H1 (cell line): ENCODE measurements around the gene AFTPH. TPM values are rescaled to one million over a fixed set of nuclear protein-coding genes. Genes with fewer than 3 reads are reported as not detected.

Experiments
- CTCF ChIA-PET: fragments of 300-600 bp; sonication (Branson Sonifier 250); formaldehyde crosslinking; loops from one replicate; lab custom pipeline; 2021; ENCODE audit not compliant: partially characterized antibody; lab: Charles Lee
- POLR2A ChIA-PET: fragments of 300-600 bp; sonication (Branson Sonifier 250); formaldehyde crosslinking; loops from one replicate; lab custom pipeline; 2021; ENCODE audit warnings: inconsistent platforms; ENCODE audit not compliant: partially characterized antibody; lab: Charles Lee
- DNase-seq, 2 experiments: peaks; one replicate each; pipeline versions ENCODE4 v3.0.0 to v3.0.0-alpha.2; 2010 to 2022; ENCODE audit warnings: low spot score in 2 of 2, low read depth in 1 of 2, mixed read lengths in 1 of 2
- FAIRE-seq: peaks from 2 replicates; lab custom pipeline; 2011; peaks lifted over from hg19 to GRCh38; lab: Jason Lieb, UNC
- H2AFZ ChIP-seq: 2 replicates; pipeline ENCODE4 v1.8.1; 2012; ENCODE audit warnings: low read length, inconsistent platforms
- H2AK5ac ChIP-seq: 2 replicates; pipeline ENCODE4 v1.6.1; 2013; ENCODE audit warnings: low read depth, low read length
- H2BK120ac ChIP-seq: replicated peaks from 2 replicates; pipeline ENCODE3; 2013; ENCODE audit warnings: low read depth, low read length, inconsistent platforms
- H2BK12ac ChIP-seq: 2 replicates; pipeline ENCODE4 v1.6.1; 2013; ENCODE audit warnings: low read depth, low read length
- H2BK15ac ChIP-seq: 2 replicates; pipeline ENCODE4 v1.6.1; 2013; ENCODE audit warnings: low read length
- H2BK20ac ChIP-seq: 2 replicates; pipeline ENCODE4 v1.6.1; 2013; ENCODE audit warnings: low read length
- H2BK5ac ChIP-seq: 2 replicates; pipeline ENCODE4 v1.6.1; 2013; ENCODE audit warnings: low read depth, low read length
- H3K14ac ChIP-seq: 2 replicates; pipeline ENCODE4 v1.6.1; 2013; ENCODE audit warnings: inconsistent platforms; ENCODE audit not compliant: insufficient read length
- H3K18ac ChIP-seq: 2 replicates; pipeline ENCODE4 v1.6.1; 2013; ENCODE audit warnings: low read length; ENCODE audit errors: extremely low read depth
- H3K23ac ChIP-seq: 2 replicates; pipeline ENCODE4 v1.6.1; 2013; ENCODE audit warnings: inconsistent platforms; ENCODE audit not compliant: insufficient read length
- H3K23me2 ChIP-seq: 2 replicates; pipeline ENCODE4 v1.6.1; 2013; ENCODE audit warnings: low read depth, low read length
- H3K27ac ChIP-seq: 2 replicates; pipeline ENCODE4 v1.6.1; 2011; ENCODE audit warnings: low read depth, low read length, inconsistent platforms
- H3K27me3 ChIP-seq, 4 experiments: replicated peaks in 1 of 4; 1 replicate in 1 of 4; 2 replicates in 3 of 4; pipeline versions ENCODE4 v1.6.1 to v1.8.1; 2011 to 2013; ENCODE audit warnings: low read length in 3 of 4, mild to moderate bottlenecking in 3 of 4, inconsistent platforms in 2 of 4, mixed read lengths in 2 of 4, moderate library complexity in 1 of 4; ENCODE audit not compliant: control insufficient read depth in 3 of 4, insufficient read depth in 3 of 4; ENCODE audit errors: extremely low read depth in 1 of 4
- H3K36me3 ChIP-seq, 4 experiments: 2 replicates each; pipeline versions ENCODE4 v1.6.1 to v1.8.1; 2011 to 2013; ENCODE audit warnings: mild to moderate bottlenecking in 4 of 4, low read length in 3 of 4, moderate library complexity in 2 of 4, control low read depth in 1 of 4, inconsistent platforms in 1 of 4; ENCODE audit not compliant: insufficient read depth in 4 of 4, control insufficient read depth in 2 of 4
- H3K4ac ChIP-seq: replicated peaks from 2 replicates; pipeline ENCODE3; 2013; ENCODE audit warnings: low read length, low read depth, mixed read lengths, inconsistent platforms; ENCODE audit not compliant: insufficient read length
- H3K4me1 ChIP-seq, 4 experiments: replicated peaks in 1 of 4; 1 replicate in 1 of 4; 2 replicates in 3 of 4; pipeline versions ENCODE4 v1.6.1 to v1.8.1; 2011 to 2013; ENCODE audit warnings: low read length in 3 of 4, inconsistent platforms in 2 of 4, mixed read lengths in 1 of 4; ENCODE audit not compliant: insufficient read depth in 4 of 4, control insufficient read depth in 3 of 4
- H3K4me2 ChIP-seq, 2 experiments: 2 replicates each; pipeline versions ENCODE4 v1.6.1 to v1.8.1; 2011 to 2013; ENCODE audit warnings: low read depth in 2 of 2, low read length in 2 of 2, control low read depth in 1 of 2, inconsistent platforms in 1 of 2, mild to moderate bottlenecking in 1 of 2; ENCODE audit not compliant: insufficient read depth in 1 of 2
- H3K4me3 ChIP-seq, 4 experiments: fragments of 200-600, 300-600 bp in 1 of 4; sonication (generic), shearing (Covaris generic), sonication (Bioruptor Twin) in 1 of 4; 2 replicates each; pipeline versions ENCODE4 v1.5.1 to v1.8.1; 2011 to 2016; ENCODE audit warnings: low read length in 4 of 4, low read depth in 3 of 4, control low read depth in 2 of 4, inconsistent platforms in 2 of 4, mild to moderate bottlenecking in 2 of 4, mixed read lengths in 1 of 4, moderate library complexity in 1 of 4; ENCODE audit not compliant: insufficient read depth in 2 of 4; ENCODE audit errors: extremely low read depth in 1 of 4
- H3K56ac ChIP-seq: replicated peaks from 2 replicates; pipeline ENCODE3; 2013; ENCODE audit warnings: low read depth, mild to moderate bottlenecking, mixed read lengths, low read length, inconsistent platforms; ENCODE audit not compliant: insufficient read length
- H3K79me1 ChIP-seq: 2 replicates; pipeline ENCODE4 v1.6.1; 2013; ENCODE audit warnings: low read depth, low read length, control low read depth
- H3K79me2 ChIP-seq, 2 experiments: 2 replicates each; pipeline versions ENCODE4 v1.6.1 to v1.8.1; 2012 to 2013; ENCODE audit warnings: low read length in 2 of 2, mild to moderate bottlenecking in 2 of 2, inconsistent platforms in 1 of 2; ENCODE audit not compliant: insufficient read depth in 2 of 2, control insufficient read depth in 1 of 2
- H3K9ac ChIP-seq, 4 experiments: replicated peaks in 1 of 4; 1 replicate in 1 of 4; 2 replicates in 3 of 4; pipeline versions ENCODE4 v1.6.1 to v1.8.1; 2011 to 2013; ENCODE audit warnings: low read depth in 3 of 4, low read length in 3 of 4, control low read depth in 2 of 4, mild to moderate bottlenecking in 2 of 4, moderate library complexity in 2 of 4, inconsistent platforms in 1 of 4; ENCODE audit errors: extremely low read depth in 1 of 4
- H3K9me3 ChIP-seq, 2 experiments: 2 replicates each; pipeline versions ENCODE4 v1.6.1 to v1.8.1; 2012 to 2013; ENCODE audit warnings: mild to moderate bottlenecking in 2 of 2, moderate library complexity in 2 of 2, control low read depth in 1 of 2, inconsistent platforms in 1 of 2, low read depth in 1 of 2, low read length in 1 of 2, mixed read lengths in 1 of 2; ENCODE audit not compliant: insufficient read depth in 2 of 2
- H4K20me1 ChIP-seq, 2 experiments: replicated peaks in 1 of 2; 2 replicates each; pipeline versions ENCODE3 to v1.8.1; 2011 to 2013; ENCODE audit warnings: inconsistent platforms in 2 of 2, low read length in 2 of 2, mild to moderate bottlenecking in 1 of 2; ENCODE audit not compliant: insufficient read depth in 2 of 2, control insufficient read depth in 1 of 2
- H4K5ac ChIP-seq: 2 replicates; pipeline ENCODE4 v1.6.1; 2013; ENCODE audit warnings: low read length, low read depth, mixed read lengths, inconsistent platforms; ENCODE audit not compliant: insufficient read length
- H4K8ac ChIP-seq: 2 replicates; pipeline ENCODE4 v1.8.0; 2013; ENCODE audit warnings: mild to moderate bottlenecking, moderate library complexity, low read length, inconsistent platforms; ENCODE audit not compliant: insufficient read depth; ENCODE audit errors: extremely low read depth
- H4K91ac ChIP-seq: replicated peaks from 2 replicates; pipeline ENCODE3; 2013; ENCODE audit warnings: low read length, mixed read lengths, inconsistent platforms; ENCODE audit not compliant: insufficient read length
- CEBPB ChIP-seq: IDR thresholded peaks from 2 replicates; pipeline ENCODE4 v1.6.1; 2012; ENCODE audit warnings: low read depth, low read length
- CHD1 ChIP-seq: IDR thresholded peaks from 2 replicates; pipeline ENCODE4 v1.6.1; 2012; ENCODE audit warnings: low read depth, low read length, improper control_type of control experiment
- EGR1 ChIP-seq: IDR thresholded peaks from 2 replicates; pipeline ENCODE4 v1.6.1; 2011; ENCODE audit warnings: low read depth, low read length, borderline replicate concordance
- EZH2 ChIP-seq: fragments of 200-600 bp; sonication (generic); IDR thresholded peaks from 2 replicates; pipeline ENCODE4 v1.7.1; 2012; ENCODE audit warnings: low read depth, mild to moderate bottlenecking, moderate library complexity, low read length, inconsistent platforms; ENCODE audit not compliant: severe bottlenecking
- SP4 ChIP-seq: IDR thresholded peaks from 2 replicates; pipeline ENCODE4 v1.6.1; 2012; ENCODE audit warnings: low read length, inconsistent platforms
- TAF7 ChIP-seq: optimal IDR thresholded peaks from 2 replicates; pipeline ENCODE3; 2011; ENCODE audit warnings: low read depth, mild to moderate bottlenecking, inconsistent platforms, low read length, moderate library complexity, borderline replicate concordance
- WGBS, 2 experiments: shearing (Covaris generic) in 1 of 2; methylation state at CpG; one replicate each; pipeline versions ENCODE4 v1.1.6 to v1.1.7; 2013 to 2015; ENCODE audit warnings: low lambda C conversion rate in 2 of 2, mixed read lengths in 2 of 2, inconsistent platforms in 1 of 2, low coverage in 1 of 2, missing lambda C conversion rate in 1 of 2; ENCODE audit not compliant: insufficient replicate concordance in 2 of 2, insufficient coverage in 1 of 2, insufficient read length in 1 of 2; ENCODE audit errors: extremely low coverage in 1 of 2, missing lambda C conversion rate in 1 of 2; 5-methylcytosine and 5-hydroxymethylcytosine counted together
- polyA plus RNA-seq, 7 experiments: library from polyadenylated mRNA; depleted of rRNA in 3 of 7; stranded (reverse) in 5 of 7; unstranded in 2 of 7; fragments of >200 nt in 5 of 7; fragments of 200-250 nt in 2 of 7; gene quantifications; 1 replicate in 5 of 7; 2 replicates in 1 of 7; 4 replicates in 1 of 7; pipeline versions ENCODE4 v1.2.1 to v1.2.3, GENCODE V29; 2011 to 2013; ENCODE audit warnings: missing spikeins in 2 of 7, mixed read lengths in 2 of 7
- total RNA-seq: library from RNA; stranded (reverse); fragmentation: NEBNext Ultra II Directional; extraction: Animal tissue kit (Norgen Biotek cat#: 25700); gene quantifications from 2 replicates; pipeline ENCODE4 v1.2.1, GENCODE V29; 2021

The AFTPH gene
- total and polyA plus RNA-seq, 2 of the 8 experiments (the other 6 are each of a cell fraction or from before 2014, with no cell fraction given): 7.3 to 15.0 TPM

DNA sequence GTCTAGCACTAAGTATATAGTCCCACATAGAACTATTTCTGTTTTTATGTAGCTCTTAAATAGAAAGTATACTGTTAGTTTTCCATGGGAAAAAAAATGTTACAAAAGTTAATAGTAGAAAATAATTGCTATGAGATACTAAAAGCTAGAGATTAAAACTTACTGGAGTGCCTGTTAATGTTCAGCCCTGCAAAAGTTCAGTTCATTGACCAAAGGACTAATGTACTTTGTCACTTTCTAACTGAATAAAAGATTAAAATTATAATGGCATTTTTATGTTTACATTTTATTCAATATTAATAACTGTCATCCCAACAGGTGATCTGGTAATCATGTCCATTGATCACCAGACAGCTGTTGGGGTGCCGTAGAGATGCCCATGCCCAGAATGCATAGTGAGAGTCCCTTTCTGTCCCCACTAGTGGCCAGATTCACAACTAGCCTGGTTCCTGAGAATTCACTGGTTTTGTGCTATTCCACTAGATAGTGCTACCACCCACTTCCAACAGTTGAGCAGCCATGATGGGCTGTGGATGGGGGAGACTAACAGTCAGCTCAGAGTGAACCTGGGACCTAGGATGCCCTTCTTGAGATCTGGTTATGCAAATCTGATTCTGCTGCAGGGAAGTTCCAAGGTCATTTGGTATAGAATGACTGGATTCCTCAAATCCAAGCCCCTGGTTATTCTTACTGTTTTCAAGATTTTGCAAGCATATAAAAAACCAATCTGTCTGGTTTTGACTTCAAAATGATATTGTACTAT lies 57.8 kb downstream of the AFTPH start:
- Histone ChIP-seq H4K20me1 (peaks cover 0 to 1% of the 10 kb centered on the region in 2 experiments), H2BK12ac (no peak overlapping the region), H3K14ac (no peak overlapping the region), H3K23me2 (no peaks in the 10 kb centered on the region), H4K5ac (no peak overlapping the region), H3K56ac (no peak overlapping the region), H3K27ac (no peak overlapping the region), H3K4me2 (no peak overlapping the region), H2BK20ac (no peak overlapping the region), H2AK5ac (no peak overlapping the region), H2BK5ac (no peak overlapping the region), H2AFZ (no peak overlapping the region), H3K9me3 (no peaks in the 10 kb centered on the region), H3K36me3 (peaks cover 0 to 15% (median 2%) of the 10 kb centered on the region in 4 experiments; a peak in 2 of 8 replicates), H3K9ac (no peak overlapping the region), H3K18ac (no peak overlapping the region), H3K79me2 (no peaks in the 10 kb centered on the region), H4K8ac (no peak overlapping the region), H3K27me3 (no peaks in the 10 kb centered on the region), H4K91ac (no peak overlapping the region), H2BK15ac (no peak overlapping the region), H3K23ac (no peak overlapping the region), H3K79me1 (no peaks in the 10 kb centered on the region), H2BK120ac (no peak overlapping the region), H3K4ac (no peak overlapping the region), H3K4me3 (no peak overlapping the region), H3K4me1 (peaks cover 0 to 3% (median 0%) of the 10 kb centered on the region in 4 experiments; a peak in 1 of 7 replicates)
- DNase-seq (no peak), FAIRE-seq (no peak)
- WGBS, 2 experiments: 55% methylated on average over 1 of the region's 1 CpG; no CpG with 5 or more reads in 1 of the 2 experiments
- ChIA-PET POLR2A (interaction anchor here (0.7 to 1.6 kb wide), 3 partner anchors 12 to 71 kb away, joined by 3 to 4 read pairs (median 3); partner anchors contain the start of gene SERTAD2), CTCF (interaction anchor here (0.8 to 3.3 kb wide), 11 partner anchors 10 to 532 kb away, joined by 3 to 13 read pairs (median 3); no protein-coding TSS in a partner anchor)
- TF ChIP-seq TAF7: no peak
- no peak for TF ChIP-seq EGR1
- no peak for TF ChIP-seq CHD1
- TF ChIP-seq EZH2: no peak
- TF ChIP-seq CEBPB: no peak
- TF ChIP-seq SP4: no peak
